ENCODE results near the gene UBLCP1.
A peak's percentile ranks its signal among the peaks of the same experiment; 100 is the strongest.

The UBLCP1 gene

GRCh38 chr5:159316519-159317383, 53.7 kb downstream of the UBLCP1 start:
- DNase-seq, result peak; percentile 56

- DNase-seq, result no peak
Observed at GRCh38 chr5:159317849-159318248, 54.8 kb downstream of the UBLCP1 start.

- DNase-seq, result no peak
Observed at GRCh38 chr5:159318448-159318847, 55.4 kb downstream of the UBLCP1 start.

- no peak for DNase-seq
Observed at GRCh38 chr5:159319363-159319762, 56.3 kb downstream of the UBLCP1 start.

- no peak for DNase-seq
Observed at GRCh38 chr5:159319832-159320231, 56.7 kb downstream of the UBLCP1 start.

GRCh38 chr5:159322180-159322579, 59.1 kb downstream of the UBLCP1 start:
- DNase-seq, result no peak

GRCh38 chr5:159324102-159324755, 61.1 kb downstream of the UBLCP1 start:
- DNase-seq, result no peak

- no peak for DNase-seq
Observed at GRCh38 chr5:159324986-159325385, 61.9 kb downstream of the UBLCP1 start.

GRCh38 chr5:159330131-159330800, 67.2 kb downstream of the UBLCP1 start, which contains the start of gene IL12B:
IL12B (minus strand) TSS chr5:159330487; CDS start chr5:159326782, 3,705 bp downstream.
- DNase-seq, result no peak

- peak; percentile 83 for DNase-seq
Observed at GRCh38 chr5:159331093-159331973, 68.2 kb downstream of the UBLCP1 start.

GRCh38 chr5:159332800-159333544, 69.9 kb downstream of the UBLCP1 start:
- DNase-seq, result no peak

- no peak for DNase-seq
Observed at GRCh38 chr5:159333545-159333925, 70.4 kb downstream of the UBLCP1 start.
